Neutrophil (primary cell): ENCODE measurements around the gene UBC.
"Not testable (repeated sequence)": the region's sequence is repeated elsewhere in the genome, so short reads cannot be mapped to it uniquely, and the experiment has no call there.

Experiments
- H3K27ac ChIP-seq: fragments of 200-600 bp; sonication (generic); 2 replicates; pipeline ENCODE4 v1.5.1; 2016; ENCODE audit warnings: mild to moderate bottlenecking, moderate library complexity
- H3K27me3 ChIP-seq: fragments of 200-600 bp; sonication (generic); 2 replicates; pipeline ENCODE4 v1.6.0; 2016; ENCODE audit warnings: mild to moderate bottlenecking
- H3K36me3 ChIP-seq: fragments of 200-600 bp; sonication (generic); 2 replicates; pipeline ENCODE4 v1.5.1; 2017
- H3K4me1 ChIP-seq, 2 experiments: fragments of 200-600 bp in 1 of 2; sonication (generic) in 1 of 2; 1 replicate in 1 of 2; 2 replicates in 1 of 2; pipeline versions ENCODE4 v1.5.1 to v1.6.1; 2013 to 2016; ENCODE audit warnings: low read depth in 1 of 2, low read length in 1 of 2, mild to moderate bottlenecking in 1 of 2, moderate library complexity in 1 of 2; ENCODE audit not compliant: control insufficient read depth in 1 of 2, insufficient read depth in 1 of 2
- H3K4me3 ChIP-seq, 2 experiments: fragments of 200-600 bp in 1 of 2; sonication (generic) in 1 of 2; 1 replicate in 1 of 2; 2 replicates in 1 of 2; pipeline ENCODE4 v1.5.1; 2013 to 2016; ENCODE audit warnings: low read depth in 1 of 2, low read length in 1 of 2, mild to moderate bottlenecking in 1 of 2, moderate library complexity in 1 of 2
- H3K9me3 ChIP-seq: fragments of 200-600 bp; sonication (generic); 2 replicates; pipeline ENCODE4 v1.5.1; 2016
- CTCF ChIP-seq: fragments of 200-600 bp; sonication (generic); IDR thresholded peaks from 2 replicates; pipeline ENCODE4 v1.5.1; 2016; ENCODE audit warnings: antibody characterized with exemption

Gene UBC

GRCh38 chr12:124906606-124907261 is 7.7 kb downstream of the UBC start:
- Histone ChIP-seq H3K4me3 (no peak overlapping the region), H3K27me3 (no peaks in the 10 kb centered on the region), H3K36me3 (peaks cover 14% of the 10 kb centered on the region), H3K27ac (peak overlapping the region; percentile 30), H3K4me1 (peaks cover 27% of the 10 kb centered on the region in 2 experiments), H3K9me3 (no peaks in the 10 kb centered on the region)
- peak; percentile 97 for TF ChIP-seq CTCF

- TF ChIP-seq CTCF, result no peak
- Histone ChIP-seq H3K4me3 (no peak overlapping the region), H3K27me3 (no peaks in the 10 kb centered on the region), H3K9me3 (no peaks in the 10 kb centered on the region), H3K4me1 (peaks cover 7 to 8% of the 10 kb centered on the region in 2 experiments), H3K36me3 (no peaks in the 10 kb centered on the region), H3K27ac (no peak overlapping the region)
Measured at GRCh38 chr12:124904306-124905098, 9.9 kb downstream of the UBC start.

GRCh38 chr12:124902916-124903315 is 11.5 kb downstream of the UBC start:
- no peaks in the 10 kb centered on the region for H3K27me3 ChIP-seq
- H3K36me3 ChIP-seq, result no peaks in the 10 kb centered on the region
- peaks cover 13 to 14% of the 10 kb centered on the region in 2 experiments for H3K4me1 ChIP-seq
- no peak for TF ChIP-seq CTCF
- no peak overlapping the region for H3K4me3 ChIP-seq
- no peaks in the 10 kb centered on the region for H3K9me3 ChIP-seq
- H3K27ac ChIP-seq, result no peak overlapping the region

GRCh38 chr12:124901003-124901402 is 13.4 kb downstream of the UBC start:
- Histone ChIP-seq H3K36me3 (no peaks in the 10 kb centered on the region), H3K9me3 (no peaks in the 10 kb centered on the region), H3K27ac (no peak overlapping the region), H3K4me3 (no peak overlapping the region), H3K4me1 (peaks cover 6 to 9% of the 10 kb centered on the region in 2 experiments), H3K27me3 (no peaks in the 10 kb centered on the region)
- TF ChIP-seq CTCF, result no peak

- H3K27ac ChIP-seq, H3K4me1 ChIP-seq, H3K4me3 ChIP-seq: not testable (repeated sequence)
Measured at GRCh38 chr12:124900345-124900795, 14.1 kb downstream of the UBC start.

GRCh38 chr12:124898923-124899294 is 15.5 kb downstream of the UBC start:
- H3K27ac ChIP-seq, result no peak overlapping the region
- no peaks in the 10 kb centered on the region for H3K27me3 ChIP-seq
- H3K4me3 ChIP-seq, result no peak overlapping the region
- H3K36me3 ChIP-seq, result no peaks in the 10 kb centered on the region
- no peaks in the 10 kb centered on the region for H3K9me3 ChIP-seq
- TF ChIP-seq CTCF, result no peak
- H3K4me1 ChIP-seq, result peaks cover 6 to 7% of the 10 kb centered on the region in 2 experiments

More at GRCh38 chr12:124900345-124900795, 14.1 kb downstream of the UBC start:
- not testable (repeated sequence) for H3K27me3 ChIP-seq, H3K36me3 ChIP-seq, H3K9me3 ChIP-seq
